ENCODE measurements around the gene KRTAP10-1. TPM values are rescaled to one million over a fixed set of nuclear protein-coding genes. Genes with fewer than 3 reads are reported as not detected.

KRTAP10-1 gene
- total RNA-seq, 1 donor from 2014 or later = not detected

- Histone ChIP-seq H3K36me3 (no peaks in the 10 kb centered on the region), H3K27me3 (no peaks in the 10 kb centered on the region), H2AFZ (replicated peaks) (no peak overlapping the region), H3K27ac (no peak overlapping the region), H3K4me2 (no peak overlapping the region), H3F3A (ENCODE audit: low read depth) (no peaks in the 10 kb centered on the region), H3K9ac (no peak overlapping the region), H3K9me3 (ENCODE audit: low read depth) (peaks cover 3% of the 10 kb centered on the region), H4K20me1 (ENCODE audit: low read depth) (no peaks in the 10 kb centered on the region), H3K4me1 (no peaks in the 10 kb centered on the region), H3K79me2 (ENCODE audit: low read depth) (no peaks in the 10 kb centered on the region), H3K4me3 (no peak overlapping the region)
- TF ChIP-seq CTCF (IDR thresholded peaks at IDR 0.05) (no peak), EZH2 (IDR thresholded peaks at IDR 0.05) (no peak), EZH2phosphoT487 (IDR thresholded peaks at IDR 0.05) (no peak)
- DNase-seq (ENCODE audit: low spot score) = no peak
- peaks cover 10% of the 10 kb centered on the region for H3K27me3 Mint-ChIP-seq (ENCODE audit: insufficient read depth, low read depth)
- no peak overlapping the region for H3K27ac Mint-ChIP-seq
- peaks cover 2% of the 10 kb centered on the region for H3K4me1 Mint-ChIP-seq
- H3K9me3 Mint-ChIP-seq = peaks cover 25% of the 10 kb centered on the region
- no peaks in the 10 kb centered on the region for H3K36me3 Mint-ChIP-seq
- H3K4me3 Mint-ChIP-seq = no peak overlapping the region
Observed at GRCh38 chr21:44571844-44572782, 32.1 kb upstream of the KRTAP10-1 start.

DNA sequence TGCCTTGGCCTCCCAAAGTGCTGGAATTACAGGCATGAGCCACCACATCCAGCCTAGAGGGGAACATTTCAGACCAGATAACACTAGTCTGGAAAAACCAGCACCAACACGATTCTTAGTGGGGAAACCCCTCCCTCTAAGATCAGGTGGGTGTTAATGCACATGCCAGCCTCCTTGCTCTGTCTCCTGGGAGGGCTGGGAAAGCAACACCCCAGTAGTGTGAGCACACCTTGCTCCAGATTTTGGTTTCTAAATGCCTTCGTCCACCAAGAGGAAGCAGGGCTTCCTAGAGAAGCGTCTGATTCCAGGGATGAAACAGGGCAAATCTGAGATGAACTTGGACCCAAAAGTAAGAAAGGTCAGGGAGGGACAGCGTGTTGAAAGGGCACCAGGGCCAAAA is 31.3 kb upstream of the KRTAP10-1 start:
- Histone ChIP-seq H2AFZ (replicated peaks) (no peak overlapping the region), H3K36me3 (no peaks in the 10 kb centered on the region), H3K27me3 (no peaks in the 10 kb centered on the region), H4K20me1 (ENCODE audit: low read depth) (no peaks in the 10 kb centered on the region), H3K9me3 (ENCODE audit: low read depth) (no peaks in the 10 kb centered on the region), H3K4me1 (no peaks in the 10 kb centered on the region), H3F3A (ENCODE audit: low read depth) (no peaks in the 10 kb centered on the region), H3K4me3 (no peak overlapping the region), H3K4me2 (no peak overlapping the region), H3K79me2 (ENCODE audit: low read depth) (no peaks in the 10 kb centered on the region), H3K9ac (no peak overlapping the region), H3K27ac (no peak overlapping the region)
- H3K27ac Mint-ChIP-seq = no peak overlapping the region
- no peak overlapping the region for H3K4me3 Mint-ChIP-seq
- H3K9me3 Mint-ChIP-seq = peaks cover 19% of the 10 kb centered on the region
- H3K4me1 Mint-ChIP-seq = peaks cover 2% of the 10 kb centered on the region
- H3K27me3 Mint-ChIP-seq (ENCODE audit: insufficient read depth, low read depth) = peaks cover 10% of the 10 kb centered on the region
- no peaks in the 10 kb centered on the region for H3K36me3 Mint-ChIP-seq
- no peak for TF ChIP-seq EZH2 (IDR thresholded peaks at IDR 0.05)
- DNase-seq (ENCODE audit: low spot score) = no peak

- DNase-seq (ENCODE audit: low spot score) = no peak
- TF ChIP-seq EZH2 (IDR thresholded peaks at IDR 0.05) = no peak
- no peak for TF ChIP-seq EZH2phosphoT487 (IDR thresholded peaks at IDR 0.05)
- TF ChIP-seq CTCF (IDR thresholded peaks at IDR 0.05) = no peak
Observed at GRCh38 chr21:44569861-44570517, 30.0 kb upstream of the KRTAP10-1 start.

More at GRCh38 chr21:44569861-44570517, 30.0 kb upstream of the KRTAP10-1 start:
- Mint-ChIP-seq H3K27me3 (ENCODE audit: insufficient read depth, low read depth) (peaks cover 6% of the 10 kb centered on the region), H3K4me1 (peaks cover 2% of the 10 kb centered on the region), H3K27ac (no peak overlapping the region), H3K4me3 (no peak overlapping the region), H3K36me3 (no peaks in the 10 kb centered on the region), H3K9me3 (peaks cover 17% of the 10 kb centered on the region)
- Histone ChIP-seq H3F3A (ENCODE audit: low read depth) (no peaks in the 10 kb centered on the region), H3K9ac (no peak overlapping the region), H3K9me3 (ENCODE audit: low read depth) (no peaks in the 10 kb centered on the region), H3K4me2 (no peak overlapping the region), H3K4me3 (no peak overlapping the region), H3K27me3 (no peaks in the 10 kb centered on the region), H3K79me2 (ENCODE audit: low read depth) (no peaks in the 10 kb centered on the region), H3K27ac (no peak overlapping the region), H3K36me3 (no peaks in the 10 kb centered on the region), H4K20me1 (ENCODE audit: low read depth) (no peaks in the 10 kb centered on the region), H2AFZ (replicated peaks) (no peak overlapping the region), H3K4me1 (no peaks in the 10 kb centered on the region)

Measured in neural progenitor cell (in vitro differentiated cells).